Endothelial cell of umbilical vein (primary cell): ENCODE measurements around the gene RBM46. TPM values are rescaled to one million over a fixed set of nuclear protein-coding genes. Genes with fewer than 3 reads are reported as not detected.

ENCODE experiments used
- BruUV-seq: library from RNA; stranded (reverse); fragments of 400-500 nt; replicated peaks from 2 replicates; lab custom pipeline; 2021; lab: Mats Ljungman, UMichigan
- CTCF ChIA-PET: fragments of 300-600, 350-600 bp; sonication (Branson Sonifier 250); formaldehyde crosslinking; loops from one replicate; lab custom pipeline; 2021; ENCODE audit warnings: antibody characterized with exemption, inconsistent platforms; lab: Charles Lee
- POLR2A ChIA-PET: fragments of 300-600, 350-600 bp; sonication (Branson Sonifier 250); formaldehyde crosslinking; loops from one replicate; lab custom pipeline; 2021; ENCODE audit warnings: antibody characterized with exemption, inconsistent platforms; lab: Charles Lee
- DNase-seq: peaks from one replicate; pipeline ENCODE4 v3.0.0-alpha.2; 2011; ENCODE audit warnings: low read depth, low spot score
- FAIRE-seq: peaks from 2 replicates; lab custom pipeline; 2011; peaks lifted over from hg19 to GRCh38; lab: Jason Lieb, UNC
- H2AFZ ChIP-seq: 2 replicates; pipeline ENCODE4 v1.6.0; 2012; ENCODE audit warnings: low read depth, low read length, control low read depth, inconsistent platforms
- H3K27ac ChIP-seq: 2 replicates; pipeline ENCODE4 v1.5.1; 2011; ENCODE audit warnings: low read depth, mild to moderate bottlenecking, control low read depth, low read length, moderate library complexity; ENCODE audit not compliant: insufficient read depth
- H3K27me3 ChIP-seq, 2 experiments: 2 replicates each; pipeline versions ENCODE4 v1.6.0 to v1.6.1; 2011; ENCODE audit warnings: low read length in 2 of 2, mixed read lengths in 1 of 2; ENCODE audit not compliant: control insufficient read depth in 2 of 2, insufficient read depth in 2 of 2
- H3K36me3 ChIP-seq, 2 experiments: 2 replicates in 1 of 2; 3 replicates in 1 of 2; pipeline ENCODE4 v1.5.1; 2011; ENCODE audit warnings: low read length in 2 of 2, mild to moderate bottlenecking in 1 of 2, moderate library complexity in 1 of 2; ENCODE audit not compliant: control insufficient read depth in 2 of 2, insufficient read depth in 2 of 2; ENCODE audit errors: extremely low read depth in 1 of 2
- H3K4me1 ChIP-seq: 3 replicates; pipeline ENCODE4 v1.5.1; 2011; ENCODE audit warnings: mild to moderate bottlenecking, low read length; ENCODE audit not compliant: control insufficient read depth, insufficient read depth; ENCODE audit errors: extremely low read depth
- H3K4me2 ChIP-seq: 2 replicates; pipeline ENCODE4 v1.6.1; 2011; ENCODE audit warnings: low read length, control low read depth, mixed read lengths; ENCODE audit not compliant: insufficient read depth
- H3K4me3 ChIP-seq, 3 experiments: fragments of 200-600 bp in 1 of 3; sonication (generic), shearing (Covaris generic) in 1 of 3; replicated peaks in 1 of 3; 2 replicates each; pipeline ENCODE4 v1.5.1; 2011 to 2016; ENCODE audit warnings: control low read depth in 3 of 3, low read length in 3 of 3, mild to moderate bottlenecking in 2 of 3, inconsistent platforms in 1 of 3, low read depth in 1 of 3, moderate library complexity in 1 of 3; ENCODE audit not compliant: insufficient read depth in 1 of 3
- H3K79me2 ChIP-seq: 2 replicates; pipeline ENCODE4 v1.6.0; 2012; ENCODE audit warnings: low read length, inconsistent platforms; ENCODE audit not compliant: control insufficient read depth, insufficient read depth
- H3K9ac ChIP-seq: replicated peaks from 2 replicates; pipeline ENCODE3; 2011; ENCODE audit warnings: low read length, control low read depth; ENCODE audit not compliant: insufficient read depth; ENCODE audit errors: extremely low read depth
- H3K9me1 ChIP-seq: replicated peaks from 3 replicates; pipeline ENCODE4 v1.6.0; 2011; ENCODE audit warnings: mild to moderate bottlenecking, low read length; ENCODE audit not compliant: control insufficient read depth, insufficient read depth; ENCODE audit errors: extremely low read depth
- H3K9me3 ChIP-seq: replicated peaks from 2 replicates; pipeline ENCODE4 v1.5.1; 2012; ENCODE audit warnings: low read length, inconsistent platforms; ENCODE audit not compliant: control insufficient read depth, insufficient read depth
- H4K20me1 ChIP-seq: replicated peaks from 2 replicates; pipeline ENCODE3; 2011; ENCODE audit warnings: mild to moderate bottlenecking, low read length; ENCODE audit not compliant: control insufficient read depth, insufficient read depth; ENCODE audit errors: extremely low read depth
- EZH2 ChIP-seq: IDR thresholded peaks from 2 replicates; pipeline ENCODE4 v1.6.1; 2012; ENCODE audit warnings: borderline replicate concordance, low read depth, mild to moderate bottlenecking, moderate library complexity, low read length, inconsistent platforms; ENCODE audit not compliant: severe bottlenecking
- MAX ChIP-seq: IDR thresholded peaks from 2 replicates; pipeline ENCODE4 v1.6.1; 2011; ENCODE audit not compliant: insufficient read depth, insufficient read length
- POLR2AphosphoS5 ChIP-seq: IDR thresholded peaks from 2 replicates; pipeline ENCODE4 v1.6.1; 2012; ENCODE audit warnings: low read depth, mild to moderate bottlenecking, control low read depth, low read length, moderate library complexity; ENCODE audit not compliant: insufficient read depth
- dilution Hi-C: fragments of 300-500 bp; cut with MboI; formaldehyde crosslinking; loops from one replicate; pipeline ENCODE4 v1.15.0; 2019; ENCODE audit warnings: low sequenced_read_pairs; ENCODE audit not compliant: extremely low pct_ligation_motif_present
- intact Hi-C: fragments of 100-400 bp; cut with micrococcal nuclease; formaldehyde crosslinking; loops from one replicate; pipeline ENCODE4 v1.10.0; 2022
- polyA plus RNA-seq, 4 experiments: library from polyadenylated mRNA; depleted of rRNA in 3 of 4; stranded (reverse) in 3 of 4; unstranded in 1 of 4; fragments of >200 nt; gene quantifications; 2 replicates each; pipeline versions ENCODE4 v1.2.1 to v1.2.3, GENCODE V29; 2011 to 2012; ENCODE audit warnings: missing spikeins in 1 of 4
- total RNA-seq: library from RNA; stranded (reverse); gene quantifications from 2 replicates; pipeline ENCODE4 v1.2.3, GENCODE V29; 2021

RBM46 gene
- total and polyA plus RNA-seq, 2 donors (not counting 3 experiments of a cell fraction or from before 2014, with no cell fraction given): not detected

- ChIA-PET CTCF (no interaction called here), POLR2A (no interaction called here)
- intact Hi-C loops (no loop called here), dilution Hi-C loops (no loop called here)
- FAIRE-seq (no peak), DNase-seq (no peak)
- Histone ChIP-seq H3K9ac (no peak overlapping the region), H3K9me3 (no peaks in the 10 kb centered on the region), H3K9me1 (no peaks in the 10 kb centered on the region), H3K4me3 (no peak overlapping the region), H3K4me2 (no peak overlapping the region), H3K79me2 (no peaks in the 10 kb centered on the region), H3K27ac (no peak overlapping the region), H3K27me3 (peaks cover 42 to 63% of the 10 kb centered on the region in 2 experiments), H3K36me3 (no peaks in the 10 kb centered on the region), H3K4me1 (peaks cover 7% of the 10 kb centered on the region), H2AFZ (no peak overlapping the region), H4K20me1 (no peaks in the 10 kb centered on the region)
- TF ChIP-seq MAX (no peak), EZH2 (peak; percentile 63)
- no TSS peak for BruUV-seq
These were observed 39.9 kb upstream of the RBM46 start for GRCh38 chr4:154741131-154741665.

- H3K27ac ChIP-seq: no peak overlapping the region
- BruUV-seq: no TSS peak
- H3K36me3 ChIP-seq: no peaks in the 10 kb centered on the region
- peaks cover 7% of the 10 kb centered on the region for H3K4me1 ChIP-seq
- CTCF ChIA-PET: interaction anchor here (0.8 kb wide), 1 partner anchor 183 kb away, joined by 4 read pairs; no protein-coding TSS in a partner anchor
- no peaks in the 10 kb centered on the region for H4K20me1 ChIP-seq
- H3K4me3 ChIP-seq: no peak overlapping the region
- DNase-seq: no peak
- intact Hi-C loops: no loop called here
- H3K9me1 ChIP-seq: no peaks in the 10 kb centered on the region
- dilution Hi-C loops: no loop called here
- POLR2A ChIA-PET: no interaction called here
- no peak for FAIRE-seq
- no peak overlapping the region for H3K9ac ChIP-seq
- no peaks in the 10 kb centered on the region for H3K9me3 ChIP-seq
- H3K27me3 ChIP-seq: peaks cover 42 to 67% of the 10 kb centered on the region in 2 experiments
- no peaks in the 10 kb centered on the region for H3K79me2 ChIP-seq
- H2AFZ ChIP-seq: no peak overlapping the region
- H3K4me2 ChIP-seq: no peak overlapping the region
- no peak for TF ChIP-seq POLR2AphosphoS5
- peak; percentile 74 for TF ChIP-seq EZH2
These were observed 38.9 kb upstream of the RBM46 start for GRCh38 chr4:154741922-154742850.
